ENCODE measurements around the gene ZNF512. TPM values are rescaled to one million over a fixed set of nuclear protein-coding genes. Genes with fewer than 3 reads are reported as not detected.
"Not testable (repeated sequence)": the region's sequence is repeated elsewhere in the genome, so short reads cannot be mapped to it uniquely, and the experiment has no call there.

ZNF512 gene, protein sequence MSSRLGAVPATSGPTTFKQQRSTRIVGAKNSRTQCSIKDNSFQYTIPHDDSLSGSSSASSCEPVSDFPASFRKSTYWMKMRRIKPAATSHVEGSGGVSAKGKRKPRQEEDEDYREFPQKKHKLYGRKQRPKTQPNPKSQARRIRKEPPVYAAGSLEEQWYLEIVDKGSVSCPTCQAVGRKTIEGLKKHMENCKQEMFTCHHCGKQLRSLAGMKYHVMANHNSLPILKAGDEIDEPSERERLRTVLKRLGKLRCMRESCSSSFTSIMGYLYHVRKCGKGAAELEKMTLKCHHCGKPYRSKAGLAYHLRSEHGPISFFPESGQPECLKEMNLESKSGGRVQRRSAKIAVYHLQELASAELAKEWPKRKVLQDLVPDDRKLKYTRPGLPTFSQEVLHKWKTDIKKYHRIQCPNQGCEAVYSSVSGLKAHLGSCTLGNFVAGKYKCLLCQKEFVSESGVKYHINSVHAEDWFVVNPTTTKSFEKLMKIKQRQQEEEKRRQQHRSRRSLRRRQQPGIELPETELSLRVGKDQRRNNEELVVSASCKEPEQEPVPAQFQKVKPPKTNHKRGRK
- 26.3 and 27.4 TPM in 2 replicates for total RNA-seq

DNA sequence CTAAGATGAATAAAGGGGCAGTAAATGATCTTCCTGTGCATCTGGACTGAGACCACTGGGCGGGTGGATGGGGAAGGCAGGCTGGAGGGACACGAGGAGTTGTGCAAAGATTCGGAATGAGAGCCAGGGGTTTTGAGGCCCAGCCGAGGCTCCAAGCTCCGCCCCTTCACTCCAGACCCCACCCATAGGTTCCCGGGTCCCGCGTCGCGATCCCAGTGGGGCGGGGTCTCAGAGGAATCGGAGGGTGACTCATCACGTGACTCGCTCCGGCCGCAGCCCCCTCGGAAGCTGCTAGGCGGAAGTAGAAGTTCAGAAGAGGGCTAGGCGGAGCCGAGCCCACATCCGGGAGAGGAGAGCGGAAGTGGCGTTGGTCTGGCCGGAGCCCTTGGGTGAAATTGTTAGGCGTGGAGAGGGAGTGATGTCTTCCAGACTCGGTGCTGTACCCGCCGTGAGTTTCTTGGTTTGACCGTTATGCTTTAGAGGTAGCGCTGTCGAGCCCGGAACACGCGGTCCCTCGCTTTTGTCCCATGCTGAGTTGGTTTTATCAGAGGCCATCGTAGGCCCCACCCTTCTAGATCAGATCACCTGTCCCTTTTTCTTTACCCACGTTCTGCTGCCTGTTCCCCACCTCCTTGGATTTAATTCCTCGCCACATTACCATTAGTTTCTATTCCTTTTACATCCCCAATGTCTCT, at the start of gene ZNF512:
Gene ZNF512 (plus strand): TSS at position 348 of the 695 bp plus-strand sequence. CDS start 71 bp downstream, at position 419.
- H3K4me3 ChIP-seq (ENCODE audit: low read depth, low read length) = peak within 1 kb of the TSS; percentile 80
- DNase-seq (ENCODE audit: low read depth) = peak; percentile 27
- TF ChIP-seq CTCF (conservative IDR thresholded peaks at IDR 0.05; ENCODE audit: low read depth, low read length) = no peak

DNA sequence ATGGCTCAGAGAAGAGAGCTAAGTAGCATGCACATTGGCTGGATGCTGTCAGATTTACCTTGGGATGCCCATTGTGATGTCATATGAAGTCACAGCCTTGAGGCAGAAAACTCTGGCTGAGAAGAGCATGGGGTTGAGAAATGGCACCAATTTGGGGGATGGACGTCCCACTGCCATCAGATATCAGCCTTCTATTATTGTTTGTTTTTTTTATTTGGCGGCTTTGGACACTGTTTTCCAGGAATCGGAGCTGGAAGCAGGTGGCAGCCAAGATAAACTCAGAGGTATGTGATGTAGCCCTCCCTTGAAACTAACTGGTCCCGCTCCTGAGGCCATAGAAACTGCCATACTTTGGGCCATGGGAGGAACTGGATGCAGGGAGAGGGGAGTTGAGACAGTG, 45.6 kb upstream of the ZNF512 start:
- no peak overlapping the region for H3K4me3 ChIP-seq (ENCODE audit: low read depth, low read length)
- no peak for DNase-seq (ENCODE audit: low read depth)
- TF ChIP-seq CTCF (conservative IDR thresholded peaks at IDR 0.05; ENCODE audit: low read depth, low read length) = no peak

DNA sequence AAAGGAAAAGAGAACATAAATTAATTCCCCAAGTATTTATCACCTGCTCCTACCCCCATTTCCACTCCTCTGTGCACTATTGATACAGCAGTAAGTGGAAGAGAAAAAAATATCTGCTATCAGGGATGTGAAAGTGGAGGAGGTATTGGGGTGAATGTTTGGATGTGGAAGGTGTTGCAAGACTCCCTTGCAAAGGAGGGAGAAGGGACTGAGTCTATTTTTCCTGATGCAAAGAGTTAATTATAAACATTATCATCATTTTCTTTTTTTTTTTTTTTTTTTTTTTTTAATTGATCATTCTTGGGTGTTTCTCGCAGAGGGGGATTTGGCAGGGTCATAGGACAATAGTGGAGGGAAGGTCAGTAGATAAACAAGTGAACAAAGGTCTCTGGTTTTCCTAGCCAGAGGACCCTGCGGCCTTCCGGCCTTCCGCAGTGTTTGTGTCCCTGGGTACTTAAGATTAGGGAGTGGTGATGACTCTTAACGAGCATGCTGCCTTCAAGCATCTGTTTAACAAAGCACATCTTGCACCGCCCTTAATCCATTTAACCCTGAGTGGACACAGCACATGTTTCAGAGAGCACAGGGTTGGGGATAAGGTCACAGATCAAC, 43.9 kb upstream of the ZNF512 start:
- not testable (repeated sequence) for DNase-seq (ENCODE audit: low read depth); H3K4me3 ChIP-seq (ENCODE audit: low read depth, low read length)

GRCh38 chr2:27539649-27540048, 43.2 kb upstream of the ZNF512 start:
- not testable (repeated sequence) for DNase-seq (ENCODE audit: low read depth); H3K4me3 ChIP-seq (ENCODE audit: low read depth, low read length)

DNA sequence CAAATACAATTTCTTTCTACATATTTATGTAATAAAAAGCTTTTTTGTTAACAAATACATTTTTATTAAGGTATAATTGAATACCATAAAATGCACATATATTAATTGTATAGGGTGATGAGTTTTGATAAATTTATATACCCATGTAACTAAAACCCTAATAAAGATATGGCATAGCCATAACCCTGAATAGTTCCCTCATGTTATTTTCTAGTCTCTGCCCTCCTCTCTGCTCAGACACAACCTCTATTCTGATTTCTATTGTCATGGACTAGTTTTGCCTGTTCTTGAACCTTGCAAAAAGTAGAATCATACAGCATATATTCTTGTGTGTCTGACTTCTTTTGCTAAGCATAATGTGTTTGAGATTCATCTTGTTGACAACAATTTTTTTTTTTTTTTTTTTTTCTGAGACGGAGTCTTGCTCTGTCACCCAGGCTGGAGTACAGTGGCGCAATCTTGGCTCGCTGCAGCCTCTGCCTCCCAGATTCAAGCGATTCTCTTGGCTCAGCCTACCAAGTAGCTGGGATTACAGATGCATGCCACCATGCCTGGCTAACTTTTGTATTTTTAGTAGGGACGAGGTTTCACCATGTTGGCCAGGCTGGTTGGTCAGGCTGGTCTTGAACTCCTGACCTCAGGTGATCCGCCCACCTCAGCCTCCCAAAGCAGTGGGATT, 38.6 kb upstream of the ZNF512 start:
- H3K4me3 ChIP-seq (ENCODE audit: low read depth, low read length) = no peak overlapping the region
- TF ChIP-seq CTCF (conservative IDR thresholded peaks at IDR 0.05; ENCODE audit: low read depth, low read length) = no peak
- no peak for DNase-seq (ENCODE audit: low read depth)

DNA sequence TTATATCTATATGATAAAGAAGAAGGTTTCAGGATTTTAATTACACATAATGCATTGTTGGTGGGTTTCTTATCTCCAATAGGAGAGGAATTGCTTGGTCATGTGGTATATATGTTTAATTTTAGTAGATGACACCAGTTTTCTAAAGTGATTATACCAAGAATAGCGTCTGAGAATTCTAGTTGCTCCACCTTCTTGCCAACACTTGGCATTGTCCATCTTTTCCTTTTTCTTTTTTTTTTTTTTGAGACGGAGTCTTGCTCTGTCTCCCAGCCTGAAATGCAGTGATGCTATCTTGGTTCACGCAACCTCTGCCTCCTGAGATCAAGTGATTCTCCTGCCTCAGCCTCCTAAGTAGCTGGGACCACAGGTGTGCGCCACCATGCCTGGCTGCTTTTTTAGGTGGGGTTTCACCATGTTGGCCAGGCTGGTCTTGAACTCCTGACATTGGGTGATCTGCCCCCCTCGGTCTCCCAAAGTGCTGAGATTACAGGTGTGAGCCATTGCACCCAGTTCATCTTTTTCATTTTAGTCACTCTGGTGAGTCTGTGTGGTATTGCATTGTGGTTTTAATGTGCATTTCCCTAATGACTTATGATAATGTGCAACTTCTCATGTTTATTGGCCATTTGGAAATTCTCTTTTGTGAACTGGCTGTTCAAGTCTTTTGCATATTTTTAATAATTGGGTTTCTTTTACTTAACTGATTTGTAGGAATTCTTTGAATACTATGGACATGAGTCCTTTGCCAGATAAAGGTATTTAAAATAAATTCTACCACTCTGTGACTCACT, 37.3 kb upstream of the ZNF512 start:
- no peak for TF ChIP-seq CTCF (conservative IDR thresholded peaks at IDR 0.05; ENCODE audit: low read depth, low read length)
- H3K4me3 ChIP-seq (ENCODE audit: low read depth, low read length) = no peak overlapping the region
- no peak for DNase-seq (ENCODE audit: low read depth)

GRCh38 chr2:27549303-27549702, 33.5 kb upstream of the ZNF512 start:
- no peak overlapping the region for H3K4me3 ChIP-seq (ENCODE audit: low read depth, low read length)
- DNase-seq (ENCODE audit: low read depth) = no peak
- no peak for TF ChIP-seq CTCF (conservative IDR thresholded peaks at IDR 0.05; ENCODE audit: low read depth, low read length)

Measured in epithelial cell of proximal tubule (primary cell).